Spleen (tissue), 11 donors: ENCODE results near the gene GGT6. TPM values are rescaled to one million over a fixed set of nuclear protein-coding genes. Genes with fewer than 3 reads are reported as not detected.

Experiments used
- DNase-seq: peaks from one replicate; pipeline ENCODE4 v3.0.0-alpha.2; 2020
- H3K27ac ChIP-seq, 8 donors: fragments of 200-600 bp; sonication (generic) in 7 of 8; 1 replicate in 4 of 8; 2 replicates in 4 of 8; pipeline versions ENCODE4 v1.5.0 to v1.8.0; 2016 to 2021; ENCODE audit warnings: inconsistent platforms in 4 of 8, mild to moderate bottlenecking in 4 of 8, moderate library complexity in 1 of 8
- H3K27me3 ChIP-seq, 7 donors: fragments of 200-600 bp; sonication (generic) in 6 of 7; replicated peaks in 1 of 7; 1 replicate in 4 of 7; 2 replicates in 3 of 7; pipeline versions ENCODE4 v1.5.0 to v1.8.0; 2016 to 2021; ENCODE audit warnings: inconsistent platforms in 3 of 7, mild to moderate bottlenecking in 1 of 7
- H3K36me3 ChIP-seq, 6 donors: fragments of 200-600 bp; sonication (generic) in 5 of 6; 1 replicate in 4 of 6; 2 replicates in 2 of 6; pipeline versions ENCODE4 v1.5.0 to v1.8.0; 2016 to 2021; ENCODE audit warnings: inconsistent platforms in 2 of 6
- H3K4me1 ChIP-seq, 6 donors: fragments of 200-600 bp; sonication (generic) in 5 of 6; 1 replicate in 3 of 6; 2 replicates in 3 of 6; pipeline versions ENCODE4 v1.5.0 to v1.8.0; 2016 to 2021; ENCODE audit warnings: inconsistent platforms in 3 of 6
- H3K4me3 ChIP-seq, 8 donors: fragments of 200-600 bp; sonication (generic) in 7 of 8; 1 replicate in 4 of 8; 2 replicates in 4 of 8; pipeline versions ENCODE4 v1.5.0 to v1.8.0; 2016 to 2021; ENCODE audit warnings: inconsistent platforms in 4 of 8, mild to moderate bottlenecking in 4 of 8, moderate library complexity in 2 of 8
- H3K9me3 ChIP-seq, 8 donors: fragments of 200-600 bp; sonication (generic) in 7 of 8; 1 replicate in 4 of 8; 2 replicates in 4 of 8; pipeline versions ENCODE4 v1.5.0 to v1.8.0; 2016 to 2021; ENCODE audit warnings: inconsistent platforms in 4 of 8
- CTCF ChIP-seq, 11 experiments: fragments of 200-600 bp in 7 of 11; fragments of 450-650 bp in 4 of 11; sonication (generic) in 4 of 11; IDR thresholded peaks in 8 of 11; conservative IDR thresholded peaks in 3 of 11; 1 replicate in 7 of 11; 2 replicates in 4 of 11; pipeline versions ENCODE4 v1.4.0 to v1.8.0; 2016 to 2021; ENCODE audit warnings: antibody characterized with exemption in 11 of 11, inconsistent platforms in 4 of 11, mild to moderate bottlenecking in 1 of 11
- POLR2A ChIP-seq, 3 donors: fragments of 450-650 bp; IDR thresholded peaks; one replicate each; pipeline ENCODE4 v1.5.1; 2017; ENCODE audit warnings: antibody characterized with exemption in 3 of 3, mild to moderate bottlenecking in 1 of 3
- POLR2AphosphoS5 ChIP-seq, 3 donors: sonication (generic); formaldehyde crosslinking; IDR thresholded peaks; one replicate each; pipeline ENCODE4 v1.5.1; 2017; ENCODE audit warnings: antibody characterized with exemption in 3 of 3
- WGBS, 5 donors: extraction: QIAGEN DNeasy Blood & Tissue Kit in 3 of 5; methylation state at CpG; one replicate each; pipeline versions ENCODE4 v1.1.5 to v1.1.7; 2013 to 2018; 5-methylcytosine and 5-hydroxymethylcytosine counted together
- intact Hi-C: fragments of 100-400 bp; cut with DNase I; formaldehyde crosslinking; loops from one replicate; pipeline ENCODE4 v1.15.0; 2023; ENCODE audit warnings: low total_unique reads
- polyA plus RNA-seq, 3 donors: library from polyadenylated mRNA; stranded (reverse); fragments of 200-250 nt; gene quantifications; one replicate each; pipeline ENCODE4 v1.2.1, GENCODE V29; 2013
- total RNA-seq, 7 donors: library from RNA; depleted of rRNA in 3 of 7; stranded (reverse); fragments of >200 nt in 3 of 7; fragmentation: NEBNext Ultra II Directional in 4 of 7; extraction: Animal tissue kit (Norgen Biotek cat#: 25700) in 4 of 7; gene quantifications; one replicate each; pipeline versions ENCODE4 v1.1.0 to v1.2.1, GENCODE V29; 2016 to 2021
- donor health status: healthy with polysubstance abuse.
- donor health status: DM: no; HTN: no; CAD: no; lungs with moderate emphysema.
- donor health status: DM: no; HTN: no; CAD: no.
- donor health status: Bipolar disorder and iron deficiency.
- donor health status: healthy.
- donor health status: DM: no; HTN: no; CAD: no.
- donor health status: DM: yes; HTN: yes; CAD: no.

GGT6 gene
- total and polyA plus RNA-seq, 10 donors = 0.03 to 0.42 TPM; not detected in 8

DNA sequence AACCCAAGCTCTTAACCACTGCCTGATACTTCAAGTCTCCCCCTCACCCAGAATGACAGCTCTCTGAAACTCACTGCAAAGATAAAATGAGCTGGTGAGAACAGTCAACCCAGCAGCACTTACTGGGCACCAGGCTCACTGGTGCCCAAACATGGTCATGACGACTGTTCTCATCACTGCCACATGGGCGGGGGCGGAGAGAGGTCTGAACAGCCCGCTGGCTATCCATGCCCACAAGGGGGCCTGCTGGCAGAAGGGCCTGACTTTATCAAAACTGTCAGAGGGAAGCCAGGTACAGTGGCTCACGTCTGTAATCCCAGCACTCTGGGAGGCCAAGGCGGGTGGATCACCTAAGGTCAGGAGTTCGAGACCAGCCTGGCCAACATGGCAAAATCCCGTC lies 9.2 kb downstream of the GGT6 start:
- H3K27ac ChIP-seq = no peak overlapping the region
- no peak for TF ChIP-seq CTCF (IDR thresholded peaks at IDR 0.05 in 8 of 11, conservative IDR thresholded peaks at IDR 0.05 in 3 of 11)
- no peak for TF ChIP-seq POLR2A (IDR thresholded peaks at IDR 0.05)
- no peak for TF ChIP-seq POLR2AphosphoS5 (IDR thresholded peaks at IDR 0.05)
- DNase-seq = peak; percentile 51
- 83 to 94% (median 86%) methylated on average over 4 to 8 of the region's 8 CpGs for WGBS, 5 donors
- H3K9me3 ChIP-seq = no peaks in the 10 kb centered on the region
- H3K27me3 ChIP-seq = no peaks in the 10 kb centered on the region
- peaks cover 3 to 80% (median 75%) of the 10 kb centered on the region in 6 donors for H3K36me3 ChIP-seq
- peaks cover 11 to 40% (median 25%) of the 10 kb centered on the region in 6 donors for H3K4me1 ChIP-seq
- intact Hi-C loops = no loop called here
- H3K4me3 ChIP-seq = no peak overlapping the region

- peaks cover 11 to 34% (median 20%) of the 10 kb centered on the region in 6 donors for H3K4me1 ChIP-seq
- no peaks in the 10 kb centered on the region for H3K27me3 ChIP-seq
- WGBS, 5 donors = 94 to 96% (median 95%) methylated on average over 16 of the region's 16 CpGs
- H3K4me3 ChIP-seq = no peak overlapping the region
- intact Hi-C loops = no loop called here
- TF ChIP-seq CTCF (IDR thresholded peaks at IDR 0.05 in 8 of 11, conservative IDR thresholded peaks at IDR 0.05 in 3 of 11) = no peak
- no peak for TF ChIP-seq POLR2A (IDR thresholded peaks at IDR 0.05)
- no peaks in the 10 kb centered on the region for H3K9me3 ChIP-seq
- peaks cover 3 to 86% (median 80%) of the 10 kb centered on the region in 6 donors for H3K36me3 ChIP-seq
- DNase-seq = peak; percentile 61
- peak overlapping the region in 2 of 8 donors; percentile 0 to 40 for H3K27ac ChIP-seq
These were observed 9.8 kb downstream of the GGT6 start for GRCh38 chr17:4550534-4551039.

DNA sequence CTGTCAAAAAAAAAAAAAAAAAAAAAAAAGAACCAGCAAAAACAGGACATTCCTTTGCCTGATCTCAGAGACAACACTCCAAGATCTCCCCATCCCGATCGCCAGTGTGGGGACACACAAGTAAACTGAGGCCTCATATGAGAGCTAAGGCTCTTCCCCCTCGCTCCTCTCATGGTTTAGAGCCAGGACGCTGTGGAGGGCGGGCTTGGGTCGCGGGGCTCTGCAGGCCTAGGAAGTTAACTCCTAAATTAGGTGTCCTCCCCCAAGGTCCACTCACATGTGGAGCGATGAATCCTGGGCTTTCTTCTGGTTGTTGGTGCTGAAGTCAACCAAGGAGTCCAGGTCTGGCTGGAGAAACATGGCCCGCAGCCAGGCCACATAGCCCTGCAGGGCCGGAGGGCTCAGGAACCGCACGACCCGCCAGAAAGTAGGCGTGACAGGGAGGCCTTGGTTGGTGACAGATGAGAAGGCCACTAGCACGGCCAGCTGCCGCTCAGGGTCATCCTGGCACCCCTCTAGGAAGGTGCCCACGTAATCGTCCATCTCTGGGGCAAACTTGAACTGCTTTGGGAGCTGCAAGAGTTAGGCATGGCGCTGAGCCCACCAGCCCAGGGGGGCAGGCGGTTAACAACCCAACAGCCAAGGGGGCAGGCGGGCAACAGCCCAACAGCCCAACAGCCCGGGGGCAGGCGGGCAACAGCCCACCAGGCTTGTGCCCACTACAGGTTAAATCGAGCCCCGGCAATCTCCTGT lies 10.4 kb downstream of the GGT6 start:
- no peaks in the 10 kb centered on the region for H3K27me3 ChIP-seq
- intact Hi-C loops = no loop called here
- H3K36me3 ChIP-seq = peaks cover 3 to 92% (median 85%) of the 10 kb centered on the region in 6 donors
- TF ChIP-seq CTCF (IDR thresholded peaks at IDR 0.05 in 8 of 11, conservative IDR thresholded peaks at IDR 0.05 in 3 of 11) (no peak), POLR2AphosphoS5 (IDR thresholded peaks at IDR 0.05) (peak in 2 of 3 donors; percentile 26 to 43)
- H3K9me3 ChIP-seq = no peaks in the 10 kb centered on the region
- no peak overlapping the region for H3K4me3 ChIP-seq
- peak overlapping the region in 2 of 8 donors; percentile 0 to 40 for H3K27ac ChIP-seq
- peaks cover 11 to 29% (median 20%) of the 10 kb centered on the region in 6 donors for H3K4me1 ChIP-seq
- 86 to 91% (median 87%) methylated on average over 15 to 25 of the region's 25 CpGs for WGBS, 5 donors
- peak; percentile 74 for DNase-seq
